Endothelial cell of umbilical vein (primary cell): ENCODE results near the gene EP300. TPM values are rescaled to one million over a fixed set of nuclear protein-coding genes. Genes with fewer than 3 reads are reported as not detected.
"Not testable (repeated sequence)": the region's sequence is repeated elsewhere in the genome, so short reads cannot be mapped to it uniquely, and the experiment has no call there.

Experiments used
- BruUV-seq: library from RNA; stranded (reverse); fragments of 400-500 nt; replicated peaks from 2 replicates; lab custom pipeline; 2021; lab: Mats Ljungman, UMichigan
- CTCF ChIA-PET: fragments of 300-600, 350-600 bp; sonication (Branson Sonifier 250); formaldehyde crosslinking; loops from one replicate; lab custom pipeline; 2021; ENCODE audit warnings: antibody characterized with exemption, inconsistent platforms; lab: Charles Lee
- POLR2A ChIA-PET: fragments of 300-600, 350-600 bp; sonication (Branson Sonifier 250); formaldehyde crosslinking; loops from one replicate; lab custom pipeline; 2021; ENCODE audit warnings: antibody characterized with exemption, inconsistent platforms; lab: Charles Lee
- DNase-seq: peaks from one replicate; pipeline ENCODE4 v3.0.0-alpha.2; 2011; ENCODE audit warnings: low read depth, low spot score
- FAIRE-seq: peaks from 2 replicates; lab custom pipeline; 2011; peaks lifted over from hg19 to GRCh38; lab: Jason Lieb, UNC
- H2AFZ ChIP-seq: 2 replicates; pipeline ENCODE4 v1.6.0; 2012; ENCODE audit warnings: low read depth, low read length, control low read depth, inconsistent platforms
- H3K27ac ChIP-seq: 2 replicates; pipeline ENCODE4 v1.5.1; 2011; ENCODE audit warnings: low read depth, mild to moderate bottlenecking, control low read depth, low read length, moderate library complexity; ENCODE audit not compliant: insufficient read depth
- H3K27me3 ChIP-seq, 2 experiments: 2 replicates each; pipeline versions ENCODE4 v1.6.0 to v1.6.1; 2011; ENCODE audit warnings: low read length in 2 of 2, mixed read lengths in 1 of 2; ENCODE audit not compliant: control insufficient read depth in 2 of 2, insufficient read depth in 2 of 2
- H3K36me3 ChIP-seq, 2 experiments: 2 replicates in 1 of 2; 3 replicates in 1 of 2; pipeline ENCODE4 v1.5.1; 2011; ENCODE audit warnings: low read length in 2 of 2, mild to moderate bottlenecking in 1 of 2, moderate library complexity in 1 of 2; ENCODE audit not compliant: control insufficient read depth in 2 of 2, insufficient read depth in 2 of 2; ENCODE audit errors: extremely low read depth in 1 of 2
- H3K4me1 ChIP-seq: 3 replicates; pipeline ENCODE4 v1.5.1; 2011; ENCODE audit warnings: mild to moderate bottlenecking, low read length; ENCODE audit not compliant: control insufficient read depth, insufficient read depth; ENCODE audit errors: extremely low read depth
- H3K4me2 ChIP-seq: 2 replicates; pipeline ENCODE4 v1.6.1; 2011; ENCODE audit warnings: low read length, control low read depth, mixed read lengths; ENCODE audit not compliant: insufficient read depth
- H3K4me3 ChIP-seq, 3 experiments: fragments of 200-600 bp in 1 of 3; sonication (generic), shearing (Covaris generic) in 1 of 3; replicated peaks in 1 of 3; 2 replicates each; pipeline ENCODE4 v1.5.1; 2011 to 2016; ENCODE audit warnings: control low read depth in 3 of 3, low read length in 3 of 3, mild to moderate bottlenecking in 2 of 3, inconsistent platforms in 1 of 3, low read depth in 1 of 3, moderate library complexity in 1 of 3; ENCODE audit not compliant: insufficient read depth in 1 of 3
- H3K79me2 ChIP-seq: 2 replicates; pipeline ENCODE4 v1.6.0; 2012; ENCODE audit warnings: low read length, inconsistent platforms; ENCODE audit not compliant: control insufficient read depth, insufficient read depth
- H3K9ac ChIP-seq: replicated peaks from 2 replicates; pipeline ENCODE3; 2011; ENCODE audit warnings: low read length, control low read depth; ENCODE audit not compliant: insufficient read depth; ENCODE audit errors: extremely low read depth
- H3K9me1 ChIP-seq: replicated peaks from 3 replicates; pipeline ENCODE4 v1.6.0; 2011; ENCODE audit warnings: mild to moderate bottlenecking, low read length; ENCODE audit not compliant: control insufficient read depth, insufficient read depth; ENCODE audit errors: extremely low read depth
- H3K9me3 ChIP-seq: replicated peaks from 2 replicates; pipeline ENCODE4 v1.5.1; 2012; ENCODE audit warnings: low read length, inconsistent platforms; ENCODE audit not compliant: control insufficient read depth, insufficient read depth
- H4K20me1 ChIP-seq: replicated peaks from 2 replicates; pipeline ENCODE3; 2011; ENCODE audit warnings: mild to moderate bottlenecking, low read length; ENCODE audit not compliant: control insufficient read depth, insufficient read depth; ENCODE audit errors: extremely low read depth
- JUN ChIP-seq: IDR thresholded peaks from 2 replicates; pipeline ENCODE4 v1.6.1; 2011; ENCODE audit warnings: borderline replicate concordance, low read depth; ENCODE audit not compliant: insufficient read length, insufficient read depth
- MYC ChIP-seq: IDR thresholded peaks from one replicate; pipeline ENCODE4 v1.6.1; 2011; ENCODE audit warnings: mild to moderate bottlenecking, low read depth, low read length
- POLR2AphosphoS5 ChIP-seq: IDR thresholded peaks from 2 replicates; pipeline ENCODE4 v1.6.1; 2012; ENCODE audit warnings: low read depth, mild to moderate bottlenecking, control low read depth, low read length, moderate library complexity; ENCODE audit not compliant: insufficient read depth
- dilution Hi-C: fragments of 300-500 bp; cut with MboI; formaldehyde crosslinking; loops from one replicate; pipeline ENCODE4 v1.15.0; 2019; ENCODE audit warnings: low sequenced_read_pairs; ENCODE audit not compliant: extremely low pct_ligation_motif_present
- intact Hi-C: fragments of 100-400 bp; cut with micrococcal nuclease; formaldehyde crosslinking; loops from one replicate; pipeline ENCODE4 v1.10.0; 2022
- polyA plus RNA-seq, 4 experiments: library from polyadenylated mRNA; depleted of rRNA in 3 of 4; stranded (reverse) in 3 of 4; unstranded in 1 of 4; fragments of >200 nt; gene quantifications; 2 replicates each; pipeline versions ENCODE4 v1.2.1 to v1.2.3, GENCODE V29; 2011 to 2012; ENCODE audit warnings: missing spikeins in 1 of 4
- total RNA-seq: library from RNA; stranded (reverse); gene quantifications from 2 replicates; pipeline ENCODE4 v1.2.3, GENCODE V29; 2021
- TF ChIP-seq, protein P1 (sequence below), 2 donors: IDR thresholded peaks; 1 replicate in 1 of 2; 2 replicates in 1 of 2; pipeline ENCODE4 v1.5.1; 2011; ENCODE audit warnings: low read length in 2 of 2, mild to moderate bottlenecking in 2 of 2, moderate library complexity in 2 of 2, control low read depth in 1 of 2, inconsistent platforms in 1 of 2, low read depth in 1 of 2; ENCODE audit not compliant: insufficient read depth in 1 of 2; ENCODE audit errors: extremely low read depth in 1 of 2

EP300 gene
- total and polyA plus RNA-seq, 2 donors (not counting 3 experiments of a cell fraction or from before 2014, with no cell fraction given), result 24.4 to 63.0 TPM

DNA sequence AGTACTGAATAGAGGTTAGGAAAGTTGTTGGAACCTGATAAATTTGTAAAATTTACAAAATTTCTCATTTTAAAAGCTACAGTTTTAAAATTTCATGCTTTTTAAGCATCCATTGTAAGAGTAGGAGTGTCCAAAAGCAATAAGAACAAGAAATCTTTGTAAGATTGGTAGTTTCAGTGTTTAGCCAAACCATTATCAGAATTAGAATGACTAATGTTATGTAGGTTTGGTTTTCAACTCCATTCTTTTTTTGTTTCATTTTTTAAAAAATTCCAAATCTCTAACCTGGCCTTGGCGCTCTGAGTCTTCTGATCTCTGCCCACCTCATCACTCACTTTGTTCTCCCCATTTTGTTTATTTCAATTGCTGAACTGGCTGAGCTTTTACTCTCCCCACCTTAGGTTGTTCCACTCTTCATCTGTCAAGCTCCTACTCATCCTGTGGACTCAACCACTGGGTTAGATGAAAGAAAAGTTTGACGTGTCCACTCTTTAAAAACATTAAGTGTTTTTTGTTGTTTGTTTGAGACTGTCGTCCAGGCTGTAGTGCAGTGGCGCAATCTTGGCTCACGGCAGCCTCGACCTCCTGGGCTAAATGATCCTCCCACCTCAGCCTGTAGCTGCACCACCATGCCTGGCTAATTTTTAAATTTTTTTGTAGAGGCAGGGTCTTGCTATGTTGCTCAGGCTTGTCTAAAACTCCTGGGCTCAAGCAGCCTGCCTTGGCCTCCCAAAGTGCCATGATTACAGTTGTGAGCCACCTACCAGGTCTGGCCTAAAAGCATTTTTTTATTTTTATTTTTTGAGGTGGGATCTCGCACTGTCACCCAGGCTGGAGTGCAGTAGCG, 14.0 kb downstream of the EP300 start:
- no peaks in the 10 kb centered on the region for H3K9me3 ChIP-seq
- dilution Hi-C loops (no loop called here), intact Hi-C loops (no loop called here)
- H3K27me3 ChIP-seq, result no peaks in the 10 kb centered on the region
- H3K4me1 ChIP-seq, result peaks cover 2% of the 10 kb centered on the region
- BruUV-seq, result no TSS peak
- H4K20me1 ChIP-seq, result peaks cover 19% of the 10 kb centered on the region
- peaks cover 90% of the 10 kb centered on the region for H3K79me2 ChIP-seq
- POLR2A ChIA-PET, result no interaction called here
- no peak overlapping the region for H2AFZ ChIP-seq
- H3K4me3 ChIP-seq, result no peak overlapping the region
- H3K36me3 ChIP-seq, result peaks cover 2 to 5% of the 10 kb centered on the region in 2 experiments
- no peak overlapping the region for H3K4me2 ChIP-seq
- no peak overlapping the region for H3K27ac ChIP-seq
- no peak overlapping the region for H3K9ac ChIP-seq
- TF ChIP-seq JUN (no peak), MYC (no peak), POLR2AphosphoS5 (no peak)
- TF ChIP-seq, protein P1, sequence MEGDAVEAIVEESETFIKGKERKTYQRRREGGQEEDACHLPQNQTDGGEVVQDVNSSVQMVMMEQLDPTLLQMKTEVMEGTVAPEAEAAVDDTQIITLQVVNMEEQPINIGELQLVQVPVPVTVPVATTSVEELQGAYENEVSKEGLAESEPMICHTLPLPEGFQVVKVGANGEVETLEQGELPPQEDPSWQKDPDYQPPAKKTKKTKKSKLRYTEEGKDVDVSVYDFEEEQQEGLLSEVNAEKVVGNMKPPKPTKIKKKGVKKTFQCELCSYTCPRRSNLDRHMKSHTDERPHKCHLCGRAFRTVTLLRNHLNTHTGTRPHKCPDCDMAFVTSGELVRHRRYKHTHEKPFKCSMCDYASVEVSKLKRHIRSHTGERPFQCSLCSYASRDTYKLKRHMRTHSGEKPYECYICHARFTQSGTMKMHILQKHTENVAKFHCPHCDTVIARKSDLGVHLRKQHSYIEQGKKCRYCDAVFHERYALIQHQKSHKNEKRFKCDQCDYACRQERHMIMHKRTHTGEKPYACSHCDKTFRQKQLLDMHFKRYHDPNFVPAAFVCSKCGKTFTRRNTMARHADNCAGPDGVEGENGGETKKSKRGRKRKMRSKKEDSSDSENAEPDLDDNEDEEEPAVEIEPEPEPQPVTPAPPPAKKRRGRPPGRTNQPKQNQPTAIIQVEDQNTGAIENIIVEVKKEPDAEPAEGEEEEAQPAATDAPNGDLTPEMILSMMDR (IDR thresholded peaks at IDR 0.05; ENCODE audit: extremely low read depth in 1 of 2, insufficient read depth in 1 of 2, low read depth in 1 of 2, low read length in 2 of 2), result no peak
- H3K9me1 ChIP-seq, result no peaks in the 10 kb centered on the region
- no peak for FAIRE-seq
- DNase-seq, result no peak
- CTCF ChIA-PET, result interaction anchor here (1.0 to 2.6 kb wide), 3 partner anchors 10 to 183 kb away, joined by 3 to 11 read pairs (median 4); no protein-coding TSS in a partner anchor

DNA sequence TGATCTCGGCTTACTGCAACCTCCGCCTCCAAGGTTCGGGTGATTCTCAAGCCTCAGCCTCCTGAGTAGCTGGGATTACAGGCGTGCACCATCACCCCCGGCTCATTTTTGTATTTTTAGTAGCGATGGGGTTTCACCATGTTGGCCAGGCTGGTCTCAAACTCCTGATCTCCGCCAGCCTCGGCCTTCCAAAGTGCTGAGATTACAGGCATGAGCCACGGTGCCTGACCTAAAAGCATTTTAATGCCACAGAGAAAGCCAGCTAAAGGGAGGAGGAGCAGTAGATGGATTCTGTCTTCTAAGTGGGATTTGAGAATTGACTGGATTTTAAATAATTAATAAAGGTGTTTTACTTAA, 14.6 kb downstream of the EP300 start:
- H3K9me1 ChIP-seq, BruUV-seq, dilution Hi-C loops, H3K4me3 ChIP-seq, DNase-seq, H3K27ac ChIP-seq, FAIRE-seq, H3K4me1 ChIP-seq, H3K9ac ChIP-seq, POLR2A ChIA-PET, H3K9me3 ChIP-seq, H3K36me3 ChIP-seq, H3K27me3 ChIP-seq, H3K4me2 ChIP-seq, H2AFZ ChIP-seq, intact Hi-C loops: not testable (repeated sequence)
- H4K20me1 ChIP-seq, result peaks cover 16% of the 10 kb centered on the region
- peaks cover 87% of the 10 kb centered on the region for H3K79me2 ChIP-seq
- CTCF ChIA-PET, result interaction anchor here (1.2 to 2.6 kb wide), 2 partner anchors 10 to 184 kb away, joined by 4 to 11 read pairs; no protein-coding TSS in a partner anchor
